GM12873 (cell line): Measurements from ENCODE around the gene ZNF436.

Source experiments
- CTCF ChIP-seq: IDR thresholded peaks from 2 replicates; pipeline ENCODE4 v1.5.1; 2012; ENCODE audit warnings: low read depth, mild to moderate bottlenecking, moderate library complexity, low read length, control low read depth; ENCODE audit not compliant: insufficient read depth; ENCODE audit errors: missing control alignments

The ZNF436 gene

GRCh38 chr1:23397908-23398307 lies 28.3 kb upstream of the ZNF436 start:
- no peak for TF ChIP-seq CTCF

GRCh38 chr1:23396380-23396779 lies 26.7 kb upstream of the ZNF436 start:
- TF ChIP-seq CTCF: no peak

- TF ChIP-seq CTCF: no peak
Measured at GRCh38 chr1:23395849-23396248, 26.2 kb upstream of the ZNF436 start.

GRCh38 chr1:23395154-23395724 lies 25.6 kb upstream of the ZNF436 start:
- TF ChIP-seq CTCF: no peak

GRCh38 chr1:23394684-23395083 lies 25.0 kb upstream of the ZNF436 start:
- no peak for TF ChIP-seq CTCF

GRCh38 chr1:23394181-23394580 lies 24.5 kb upstream of the ZNF436 start:
- TF ChIP-seq CTCF: no peak

- TF ChIP-seq CTCF: no peak
Measured at GRCh38 chr1:23393706-23394105, 24.1 kb upstream of the ZNF436 start.
